ENCODE results near the gene CNTNAP4.

Gene CNTNAP4

DNA sequence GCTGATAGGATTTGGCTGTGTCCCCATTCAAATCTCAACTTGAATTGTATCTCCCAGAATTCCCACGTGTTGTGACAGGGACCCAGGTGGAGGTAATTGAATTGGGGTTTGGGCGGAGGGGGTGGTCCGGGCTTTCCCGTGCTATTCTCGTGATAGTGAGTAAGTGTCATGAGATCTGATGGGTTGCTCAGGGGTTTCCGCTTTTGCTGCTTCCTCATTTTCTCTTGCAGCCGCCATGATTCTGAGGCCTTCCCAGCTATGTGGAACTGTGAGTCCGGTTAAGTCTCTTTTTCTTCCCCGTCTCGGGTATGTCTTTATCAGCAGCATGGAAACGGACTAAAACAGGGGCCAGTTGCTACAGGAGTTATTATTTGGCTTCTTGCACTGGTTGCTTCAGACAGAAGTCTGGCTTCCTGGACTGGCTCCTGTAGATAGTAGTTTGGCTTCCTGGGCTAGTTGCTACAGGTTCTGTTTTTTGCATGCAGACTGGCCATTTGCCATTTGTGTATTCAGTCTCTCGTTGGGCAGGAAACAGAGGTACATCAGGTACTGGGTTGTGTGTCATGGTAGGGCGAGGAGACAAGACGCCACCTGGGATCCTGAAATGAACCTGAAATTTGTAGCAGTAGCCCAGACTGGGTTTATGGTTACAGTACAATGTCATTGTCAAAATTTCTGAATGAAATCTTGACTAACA is 32.6 kb downstream of the CNTNAP4 start:
- DNase-seq = no peak

DNA sequence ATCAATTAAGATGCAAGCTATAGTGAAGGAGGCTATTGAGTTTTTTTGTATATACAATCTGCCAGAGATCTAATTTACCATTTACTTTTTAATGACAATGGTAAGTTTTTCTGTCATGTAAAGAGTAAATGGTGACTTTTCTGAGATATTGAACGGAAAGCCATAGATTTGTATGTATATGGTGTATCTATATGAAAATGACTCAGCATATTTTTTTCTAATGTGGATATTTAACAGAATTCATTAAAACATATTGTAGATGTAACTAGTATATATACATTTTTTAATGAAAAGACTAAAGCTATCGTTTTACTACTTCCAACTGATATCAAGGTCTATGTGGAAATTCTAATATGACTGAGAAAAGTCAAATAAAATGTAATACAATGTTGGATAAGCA is 34.1 kb downstream of the CNTNAP4 start:
- DNase-seq = no peak

DNA sequence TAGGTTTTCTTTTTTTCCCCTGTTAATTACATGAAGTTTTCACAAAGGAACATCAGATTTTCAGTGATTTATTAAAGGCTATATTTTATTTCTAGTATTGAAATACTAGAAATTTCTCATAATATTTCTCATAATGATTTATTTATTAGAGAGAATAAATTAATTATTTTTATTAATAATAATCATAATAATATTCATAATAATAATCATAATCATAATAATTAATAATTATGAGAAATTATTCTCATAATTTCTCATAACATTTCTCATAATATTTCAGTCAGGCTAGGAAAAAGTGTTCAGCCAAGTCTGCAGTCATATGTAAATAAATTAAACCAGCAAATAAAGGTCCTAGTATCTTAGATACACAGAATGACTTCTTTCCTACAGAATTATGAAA is 41.4 kb downstream of the CNTNAP4 start:
- no peak for DNase-seq

DNA sequence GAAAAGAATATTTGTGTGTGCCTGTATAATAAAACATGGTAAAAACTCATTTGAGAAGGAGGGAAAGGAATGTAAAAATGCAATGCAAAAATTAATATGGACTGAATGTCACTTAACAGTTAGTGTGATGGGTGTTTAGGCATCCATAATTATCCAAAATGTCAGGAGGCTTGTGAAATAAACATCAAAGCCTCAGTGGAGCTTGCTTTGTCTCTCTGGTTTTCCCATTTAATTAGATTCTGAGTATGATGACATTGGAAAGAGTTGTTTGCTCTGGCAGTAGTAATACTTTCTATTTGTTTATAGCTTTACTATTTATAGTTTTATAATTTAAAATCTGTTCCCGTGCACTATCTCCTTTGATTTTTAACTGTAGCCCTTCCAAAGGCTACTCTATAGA is 51.9 kb downstream of the CNTNAP4 start:
- no peak for DNase-seq

DNA sequence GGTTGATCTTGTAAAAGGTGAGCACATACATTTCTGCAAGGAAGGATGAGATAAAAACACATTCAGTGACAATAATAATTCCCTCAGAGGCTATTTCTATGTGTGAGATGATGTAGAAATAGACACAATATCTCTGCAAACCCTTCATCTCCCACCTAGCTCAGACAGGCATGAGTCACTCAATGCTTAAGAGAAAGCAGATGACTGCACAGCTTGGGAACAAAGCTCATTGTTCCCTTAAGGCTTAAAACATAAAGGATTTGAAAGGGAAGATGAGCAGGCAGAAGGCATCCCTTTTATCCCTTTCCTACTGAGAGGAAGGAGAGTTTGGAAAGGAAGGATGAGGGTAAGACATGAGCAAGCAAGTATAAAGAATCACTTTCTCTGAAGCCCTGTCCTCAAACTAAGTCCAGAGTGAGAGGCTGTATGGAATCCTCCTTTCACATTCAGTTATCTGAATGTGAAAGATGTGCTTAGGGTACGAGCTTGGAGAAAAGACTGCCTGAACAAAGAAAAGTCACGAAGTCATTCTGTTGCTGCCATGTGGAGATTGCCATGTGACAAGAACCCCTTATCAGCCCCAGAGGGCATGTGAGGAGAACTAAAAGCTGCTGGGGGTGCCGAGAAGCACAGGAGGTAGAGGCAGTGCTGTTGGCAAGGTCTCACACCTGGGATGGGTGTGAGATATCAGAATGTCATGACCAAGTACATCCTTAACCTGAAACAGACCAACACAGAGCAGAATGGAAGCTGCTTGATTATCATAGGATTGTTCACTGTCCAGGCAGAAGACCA is 58.2 kb downstream of the CNTNAP4 start:
- no peak for DNase-seq

DNA sequence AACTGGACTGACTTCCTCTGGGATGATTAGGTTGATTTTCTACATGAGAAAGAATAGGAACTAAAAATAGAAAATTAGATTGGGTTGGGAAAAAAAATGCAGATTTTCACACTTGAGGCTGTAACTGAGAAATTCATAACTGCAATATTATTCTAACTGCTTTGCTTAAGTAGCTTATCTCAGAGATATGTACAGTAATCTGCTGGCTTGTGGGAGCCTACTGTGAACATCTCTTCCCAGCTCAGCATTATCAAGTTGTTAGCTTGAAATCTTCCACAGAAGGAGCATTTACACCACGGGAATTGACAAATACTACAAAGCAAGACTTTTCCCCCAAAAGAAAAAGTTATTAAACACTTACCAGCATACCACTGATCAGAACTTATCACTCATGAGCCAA is 58.9 kb downstream of the CNTNAP4 start:
- DNase-seq = no peak

DNA sequence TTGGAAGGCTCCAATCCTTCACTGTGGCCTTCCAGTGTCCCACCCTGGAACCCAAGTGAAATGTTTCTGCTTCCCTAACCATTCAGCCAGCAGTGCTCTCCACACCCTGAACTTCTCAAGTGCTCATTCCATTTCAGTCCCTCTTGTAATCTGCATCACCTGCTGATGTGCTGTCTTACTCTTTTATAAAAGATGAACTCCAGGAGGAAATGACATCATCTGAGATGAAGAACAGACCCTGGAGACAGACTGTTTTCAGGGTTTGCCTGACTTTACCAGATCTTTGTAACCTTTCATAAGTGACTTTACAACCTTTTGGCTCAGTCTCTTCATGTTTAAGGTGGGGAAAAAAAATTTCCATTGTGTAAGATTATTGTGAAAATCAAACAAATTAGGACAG is 61.3 kb downstream of the CNTNAP4 start:
- no peak for DNase-seq

DNA sequence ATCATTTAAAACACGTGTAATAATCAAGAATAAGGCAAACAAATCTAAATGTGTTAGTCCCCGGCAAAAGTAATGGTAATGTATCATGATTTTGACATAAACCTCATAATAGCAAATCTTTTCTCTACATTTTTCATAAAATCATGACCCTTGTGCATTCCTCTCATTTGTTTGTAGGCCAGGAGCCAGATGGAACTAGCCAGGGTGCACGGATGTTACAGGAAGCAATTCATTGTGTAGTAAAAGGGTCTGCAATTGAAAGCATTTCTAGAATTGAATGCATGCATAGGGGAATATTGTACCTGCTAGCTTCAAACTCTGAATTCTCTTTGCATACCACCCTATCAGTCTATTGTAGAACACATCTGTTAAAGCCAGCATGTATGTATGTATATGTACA is 66.6 kb downstream of the CNTNAP4 start:
- no peak for DNase-seq

DNA sequence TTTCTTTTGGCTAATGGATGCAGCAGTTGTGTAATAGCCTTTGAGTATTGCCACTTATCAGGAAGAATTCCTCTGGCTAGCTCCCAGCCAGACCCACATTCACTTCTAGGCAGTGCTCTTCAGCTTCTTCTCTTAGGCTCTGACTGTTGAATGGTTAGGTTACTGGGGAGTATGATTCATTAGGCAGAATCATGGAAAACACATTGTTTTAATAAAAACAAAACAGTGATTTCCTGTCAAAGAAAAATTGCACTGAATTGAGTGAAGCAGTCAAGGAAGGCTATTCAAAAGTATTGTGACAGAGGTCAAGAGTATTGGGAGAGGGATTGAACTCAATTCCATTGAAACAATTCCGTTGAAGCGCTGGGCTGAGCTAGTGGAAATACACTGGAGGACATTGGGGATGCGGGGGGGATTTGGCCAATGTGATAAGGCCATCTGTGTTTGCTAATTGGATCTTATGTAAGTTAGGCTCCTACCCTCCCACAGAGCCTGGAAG is 68.0 kb downstream of the CNTNAP4 start:
- DNase-seq = no peak

DNA sequence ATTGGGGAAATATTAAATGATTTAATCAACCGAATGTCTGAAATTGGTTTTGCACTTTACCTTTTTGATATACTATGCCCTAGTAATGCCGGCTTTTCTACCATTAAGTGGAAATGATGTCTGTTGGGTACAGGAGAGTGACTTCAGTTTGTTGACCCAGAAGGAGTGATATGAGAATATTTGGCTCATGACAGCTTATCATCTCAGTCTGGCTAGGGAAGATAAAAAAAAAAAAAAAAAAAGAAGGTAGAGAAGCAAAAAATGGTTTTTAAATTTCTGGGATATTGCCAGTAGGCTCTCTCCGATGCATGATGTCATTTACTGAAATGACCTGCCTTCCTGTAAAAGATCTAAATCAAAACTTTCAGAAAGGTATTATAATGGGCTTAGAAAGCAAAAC is 69.0 kb downstream of the CNTNAP4 start:
- DNase-seq = no peak

DNA sequence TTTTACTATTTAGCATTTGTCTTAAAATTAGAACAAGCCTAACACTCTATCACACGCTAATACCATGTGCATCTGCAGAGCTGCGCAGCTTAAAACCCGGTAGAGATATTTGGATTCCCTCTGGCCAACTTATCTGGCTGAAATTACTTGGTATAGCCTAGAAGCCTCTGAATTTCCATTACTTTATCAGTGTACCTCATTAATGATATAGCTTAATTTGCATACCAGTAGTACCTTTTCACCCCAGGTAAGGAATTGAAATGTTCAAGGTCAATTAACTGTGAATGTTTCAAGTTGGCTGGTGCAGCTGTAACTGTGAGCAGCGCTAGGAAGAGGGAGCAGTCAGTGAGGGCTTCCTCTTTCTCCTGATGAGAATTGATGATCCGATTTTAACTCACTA is 74.2 kb downstream of the CNTNAP4 start:
- no peak for DNase-seq

DNA sequence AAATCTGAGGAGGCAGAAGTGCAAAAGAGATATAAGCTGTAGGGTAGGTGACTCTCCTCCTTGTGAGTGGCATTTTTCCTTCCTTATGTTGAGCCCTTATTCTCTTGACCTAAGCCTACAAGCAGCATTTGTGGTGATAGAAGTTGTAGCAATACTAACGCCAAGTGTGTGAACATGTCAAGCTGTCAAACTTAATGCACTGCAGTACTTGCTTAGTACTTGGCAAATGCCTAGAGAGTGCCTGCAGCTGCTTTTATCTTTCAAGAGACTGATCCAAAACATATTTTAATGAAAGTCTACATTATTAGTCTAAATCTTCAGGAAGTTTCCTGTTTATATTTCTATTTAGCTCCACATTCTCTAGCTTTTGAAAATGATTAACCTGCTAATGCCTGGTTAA is 83.2 kb downstream of the CNTNAP4 start:
- no peak for DNase-seq

DNA sequence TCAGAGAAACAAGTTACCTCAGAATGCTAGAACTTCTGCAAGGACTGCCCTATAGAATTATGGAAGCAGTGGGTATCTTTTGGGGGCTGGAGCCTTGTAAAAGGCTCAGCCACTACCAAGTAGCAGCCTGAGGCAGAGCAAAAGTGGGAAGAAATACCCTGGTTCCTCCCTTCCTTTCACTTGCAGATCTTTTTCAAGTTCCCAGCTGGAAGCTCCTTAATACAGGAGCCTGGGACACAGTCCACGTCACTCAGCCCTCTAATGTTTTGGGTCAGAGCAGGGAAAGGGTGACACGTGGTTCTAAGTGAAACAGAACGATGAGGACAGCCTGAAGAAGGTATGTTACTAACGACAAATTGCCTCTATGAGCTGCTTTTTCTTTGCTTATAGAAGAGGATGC is 93.1 kb downstream of the CNTNAP4 start:
- no peak for DNase-seq

DNA sequence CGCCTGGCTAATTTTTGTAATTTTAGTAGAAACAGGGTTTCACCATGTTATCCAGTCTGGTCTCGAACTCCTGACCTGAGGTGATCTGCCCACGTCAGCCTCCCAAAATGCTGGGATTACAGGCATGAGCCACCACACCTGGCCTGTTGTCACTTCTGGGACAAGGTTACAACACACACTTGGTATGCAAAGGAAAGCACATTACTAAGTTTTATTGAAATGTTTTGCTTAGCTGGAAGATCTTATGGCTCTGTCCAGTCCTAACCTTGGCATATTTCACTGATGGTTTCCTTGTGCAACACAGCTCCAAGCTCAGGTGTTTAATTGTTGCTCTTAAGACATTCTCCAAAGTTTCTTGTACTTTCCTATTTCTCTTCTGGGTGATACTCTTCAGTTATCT is 94.2 kb downstream of the CNTNAP4 start:
- DNase-seq = no peak

DNA sequence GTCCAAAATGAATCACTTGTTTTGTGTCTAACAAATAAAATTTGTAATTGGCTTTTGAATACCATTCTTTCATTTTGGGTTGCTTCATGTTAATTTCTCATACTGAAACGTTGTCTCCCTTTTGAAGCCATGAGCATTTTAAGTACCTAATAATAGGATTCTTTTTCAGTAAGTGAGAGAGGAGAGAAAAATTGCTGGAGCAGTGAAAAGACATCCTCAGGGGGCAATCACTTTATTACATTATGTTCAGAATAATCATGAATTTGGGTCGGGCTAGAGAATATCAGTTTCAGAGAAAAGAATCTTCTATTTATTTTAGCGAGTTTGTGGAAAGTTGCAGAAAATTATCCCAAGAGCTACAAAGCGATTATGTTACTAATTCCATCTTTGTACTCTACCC is 96.8 kb downstream of the CNTNAP4 start:
- DNase-seq = no peak

DNA sequence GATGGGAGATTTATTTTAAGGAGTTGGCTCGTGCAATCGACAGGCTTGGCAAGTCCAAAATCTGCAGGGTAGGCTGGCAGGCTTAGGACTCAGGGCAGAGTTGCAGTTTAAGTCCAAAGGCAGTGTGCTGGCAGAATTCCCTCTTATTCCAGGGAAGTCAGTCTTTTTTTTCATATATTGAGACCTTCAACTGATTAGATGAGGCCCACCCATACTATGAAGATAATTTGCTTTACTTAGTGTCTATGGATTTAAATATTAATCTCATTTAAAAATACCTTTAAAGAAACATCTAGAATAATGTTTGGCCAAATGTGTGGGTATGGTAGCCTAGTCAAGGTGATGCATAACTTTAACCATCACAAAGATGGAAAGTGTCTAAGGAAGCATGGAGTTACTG is 99.8 kb downstream of the CNTNAP4 start:
- no peak for DNase-seq

DNA sequence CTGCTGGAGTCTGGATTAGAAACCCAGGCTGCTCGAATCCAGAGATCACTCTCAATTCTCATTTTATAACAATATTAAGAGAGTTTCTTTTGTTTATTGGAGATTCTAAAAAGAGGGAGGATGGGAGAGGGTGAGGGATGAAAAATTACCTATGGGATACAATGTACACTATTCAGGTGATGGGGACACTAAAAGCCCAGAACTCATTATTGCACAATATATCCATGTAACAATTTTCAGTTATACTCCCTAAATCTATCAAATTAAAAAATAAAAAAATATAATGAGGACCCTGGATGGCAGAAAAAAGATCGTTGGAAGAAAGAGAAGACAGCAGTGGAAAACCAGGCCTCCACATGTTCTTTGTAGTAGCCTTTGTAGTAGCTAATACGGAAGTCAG is 100.8 kb downstream of the CNTNAP4 start:
- DNase-seq = no peak

DNA sequence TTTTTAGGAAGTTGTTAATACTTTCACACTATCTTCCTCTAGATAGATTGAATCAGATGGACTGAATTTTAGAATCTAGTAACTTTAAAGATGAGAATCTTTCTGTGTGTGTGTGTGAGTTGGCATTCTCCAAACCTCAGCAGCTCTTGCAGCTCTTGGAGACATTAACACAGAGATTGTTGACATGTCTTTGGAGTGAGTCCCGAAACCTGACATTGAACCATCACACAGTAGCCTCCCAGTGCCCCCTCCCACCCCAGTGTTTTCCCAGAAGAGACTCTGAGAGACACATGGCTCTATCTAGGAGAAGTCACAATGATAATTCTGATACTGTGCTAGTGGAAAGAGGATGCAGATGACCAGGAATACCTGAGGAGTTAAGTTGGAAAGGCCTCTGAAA is 103.9 kb downstream of the CNTNAP4 start:
- DNase-seq = no peak

DNA sequence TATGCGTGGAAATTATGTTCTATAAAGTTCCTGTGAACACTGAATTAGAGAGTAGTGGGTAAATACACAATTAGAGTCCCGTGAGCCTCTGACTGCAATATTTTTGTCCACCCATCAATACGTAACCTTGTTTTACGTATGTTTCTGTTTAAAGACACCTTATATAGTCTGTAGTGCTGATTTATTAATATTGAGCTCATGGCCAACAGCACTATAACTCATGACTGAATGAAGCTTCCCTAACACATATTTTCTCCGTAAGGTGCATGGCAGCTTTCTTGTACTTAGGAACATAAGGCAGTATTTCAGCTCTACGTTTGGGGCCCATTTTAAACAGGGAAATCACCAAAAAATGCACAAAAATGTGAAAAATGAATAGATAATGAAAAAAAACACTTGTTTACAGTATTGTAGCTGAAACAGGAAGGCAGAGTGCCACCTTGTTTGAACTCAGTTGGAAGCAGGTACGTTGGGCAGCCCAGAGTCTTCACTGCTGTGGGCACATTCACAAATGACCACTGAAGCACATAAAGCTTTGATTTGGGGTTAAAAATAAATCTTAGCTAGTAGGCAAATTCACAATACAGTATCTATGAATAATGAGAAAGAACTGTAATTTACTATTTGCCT is 108.5 kb downstream of the CNTNAP4 start:
- no peak for DNase-seq

DNA sequence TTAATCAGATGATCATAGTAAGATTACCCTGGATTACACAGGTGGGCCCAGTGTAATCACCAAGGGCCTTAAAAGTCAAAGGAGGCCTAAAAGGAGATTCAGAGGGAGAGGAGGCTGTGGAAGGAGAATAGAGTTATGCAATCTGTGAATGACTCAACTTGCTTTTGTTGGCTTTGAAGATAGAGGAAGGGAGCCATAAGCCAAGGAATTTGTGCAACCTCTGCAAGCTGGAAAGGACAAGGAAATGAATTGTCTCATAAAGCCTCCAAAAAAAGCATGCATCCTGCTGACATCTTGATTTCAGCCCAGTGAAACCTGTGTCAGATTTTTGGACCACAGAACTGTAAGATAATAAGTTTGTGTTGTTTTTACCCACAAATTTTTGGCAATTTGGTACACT is 109.6 kb downstream of the CNTNAP4 start:
- no peak for DNase-seq

DNA sequence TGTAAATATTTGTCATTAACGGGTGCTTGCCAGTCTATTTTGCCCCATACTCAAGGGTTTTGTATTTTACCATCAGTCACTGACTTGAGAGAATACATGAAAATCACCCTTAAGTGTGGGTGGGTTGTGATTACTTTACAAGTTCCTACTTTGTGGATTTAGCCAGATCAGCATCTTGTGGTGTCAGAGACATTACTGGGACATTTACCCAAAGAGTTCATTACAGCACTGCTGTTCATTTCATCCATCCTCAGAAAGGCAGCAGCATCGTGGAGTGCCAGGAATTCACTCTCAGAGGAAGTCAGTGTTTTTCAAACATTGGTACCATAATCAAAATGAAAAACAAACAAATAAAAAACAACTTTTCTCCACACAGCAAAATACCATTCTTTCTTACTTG is 110.8 kb downstream of the CNTNAP4 start:
- no peak for DNase-seq

DNA sequence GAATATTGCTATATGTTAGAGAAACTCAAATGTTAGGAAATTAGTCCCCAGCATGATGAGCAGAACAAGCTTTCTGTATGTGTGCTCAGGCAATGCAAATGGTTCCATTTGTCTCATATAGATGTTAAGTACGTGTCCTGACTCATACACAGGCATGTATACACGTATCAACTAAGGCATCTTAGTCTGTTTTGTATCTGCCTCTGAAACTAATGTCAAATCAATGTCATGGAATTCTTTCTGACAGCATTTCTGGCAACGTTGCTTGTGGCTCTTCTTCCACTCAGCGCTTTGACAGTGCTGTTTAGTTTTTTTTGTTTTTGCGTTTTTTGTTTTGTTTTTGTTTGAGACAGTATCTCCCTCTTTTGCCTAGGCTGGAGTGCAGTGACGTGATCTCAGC is 111.9 kb downstream of the CNTNAP4 start:
- DNase-seq = no peak

DNA sequence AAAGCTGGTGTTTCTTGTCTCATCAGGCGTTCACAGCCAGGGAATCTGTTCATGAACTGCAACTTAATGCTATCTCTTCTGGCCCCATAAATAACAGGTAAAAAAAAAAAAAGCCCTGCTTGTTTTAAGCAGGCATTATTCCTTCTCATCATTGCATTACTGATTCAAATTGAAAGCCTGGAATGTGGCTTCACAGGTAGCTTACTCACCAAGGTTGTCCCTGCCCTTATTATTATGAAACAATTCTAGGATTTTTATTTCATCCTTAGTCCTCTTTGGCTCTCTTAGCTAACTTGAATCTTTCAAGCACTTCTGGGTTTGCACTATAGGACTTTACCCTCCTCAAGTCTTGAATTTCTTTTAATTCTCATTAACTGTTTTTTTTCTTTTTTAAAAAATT is 113.3 kb downstream of the CNTNAP4 start:
- no peak for DNase-seq

DNA sequence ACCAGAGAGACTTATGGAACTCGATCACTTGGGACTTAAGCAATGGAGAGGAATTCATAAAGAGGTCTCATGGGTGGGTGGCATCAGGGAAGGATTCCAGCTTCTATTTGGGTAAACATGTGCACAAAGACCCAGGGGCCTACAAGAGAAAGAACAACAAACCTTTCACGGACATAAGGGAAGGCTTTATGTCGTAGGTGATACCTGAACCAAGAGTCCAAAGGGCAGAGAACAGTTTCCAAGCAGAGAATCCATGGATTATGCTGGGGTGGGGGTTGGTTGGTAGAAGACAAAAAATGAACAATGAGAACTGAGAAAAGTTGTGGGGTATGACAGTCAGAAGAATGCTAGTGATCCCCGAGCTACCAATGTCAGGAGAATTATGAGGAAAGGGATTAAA is 119.8 kb downstream of the CNTNAP4 start:
- no peak for DNase-seq
